HG02973 (cell line): ENCODE data around the gene E2F1.

Experiments
- ATAC-seq: cut with Tn5 transposase; IDR thresholded peaks from one replicate; pipeline ENCODE4 v1.9.1; 2021; ENCODE audit warnings: moderate library complexity; ENCODE audit not compliant: unreplicated experiment

E2F1 gene

DNA sequence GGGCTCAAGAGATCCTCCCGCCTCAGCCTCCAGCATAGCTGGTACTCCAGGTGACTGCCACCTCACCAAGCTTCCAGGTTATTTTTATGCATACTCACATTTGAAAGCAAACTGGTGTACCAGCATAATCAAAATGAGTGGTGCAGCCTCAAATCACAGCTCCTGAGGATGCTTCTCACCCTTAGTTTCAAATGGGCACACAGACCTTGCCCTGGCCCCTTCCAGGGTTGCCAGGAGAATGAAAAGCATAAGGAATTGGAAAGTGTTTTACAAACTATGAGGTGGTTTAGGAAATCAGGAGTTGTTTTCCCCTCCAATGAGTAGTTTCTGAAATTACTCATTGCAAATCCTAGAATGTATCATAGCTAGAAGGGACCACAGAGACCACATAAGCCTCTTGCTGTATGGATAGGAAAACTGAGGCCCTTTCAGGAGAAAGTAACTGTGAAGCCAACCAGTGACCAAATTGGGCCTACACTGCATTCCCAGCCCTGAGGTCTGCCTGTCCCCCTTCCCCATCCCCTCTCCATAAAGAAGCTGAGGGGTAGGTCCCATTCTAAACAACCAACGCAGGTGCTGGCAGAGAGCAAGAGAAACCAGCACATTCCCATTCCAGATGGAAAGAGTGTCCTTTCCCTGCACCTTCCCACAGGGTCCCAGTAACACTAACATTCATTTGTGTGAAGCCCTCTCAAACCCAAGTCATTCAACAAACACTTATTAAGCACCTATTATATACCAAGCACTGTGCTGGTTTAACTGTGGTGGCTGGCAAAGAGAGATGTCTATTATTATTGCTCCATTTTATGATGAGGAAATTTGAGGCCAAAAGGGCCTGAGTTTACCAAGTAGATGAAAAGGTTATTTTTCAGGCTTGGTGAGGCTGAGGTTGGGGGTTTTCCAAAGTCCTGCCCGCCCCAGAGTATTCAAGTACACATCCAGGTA lies 2.1 kb upstream of the E2F1 start:
- no peak for ATAC-seq

DNA sequence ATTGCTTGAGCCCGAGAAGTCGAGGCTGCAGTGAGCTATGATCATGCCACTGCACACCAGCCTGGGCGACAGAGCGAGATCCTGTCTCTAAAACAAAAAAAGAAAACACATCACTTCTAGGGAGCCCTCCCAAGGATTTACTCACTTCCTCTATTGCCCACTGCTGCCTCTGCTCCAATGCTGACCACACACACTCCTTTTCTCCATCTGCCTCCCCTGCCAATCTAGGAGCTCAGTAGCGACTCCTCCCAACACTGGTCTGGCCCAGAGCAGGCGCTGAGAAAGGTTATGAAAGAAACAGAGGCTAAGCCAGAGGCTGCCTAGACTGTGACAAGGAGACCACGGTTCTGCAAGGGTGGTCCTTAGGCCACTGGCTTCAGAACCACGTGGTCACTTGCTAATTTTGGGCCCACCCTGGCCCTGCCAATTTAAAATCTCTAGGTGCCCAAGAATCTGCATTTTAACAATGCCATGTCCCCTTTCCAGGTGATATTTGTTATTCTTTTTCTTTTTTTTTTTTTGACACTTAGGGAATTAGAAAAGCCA lies 1.3 kb upstream of the E2F1 start:
- no peak for ATAC-seq

DNA sequence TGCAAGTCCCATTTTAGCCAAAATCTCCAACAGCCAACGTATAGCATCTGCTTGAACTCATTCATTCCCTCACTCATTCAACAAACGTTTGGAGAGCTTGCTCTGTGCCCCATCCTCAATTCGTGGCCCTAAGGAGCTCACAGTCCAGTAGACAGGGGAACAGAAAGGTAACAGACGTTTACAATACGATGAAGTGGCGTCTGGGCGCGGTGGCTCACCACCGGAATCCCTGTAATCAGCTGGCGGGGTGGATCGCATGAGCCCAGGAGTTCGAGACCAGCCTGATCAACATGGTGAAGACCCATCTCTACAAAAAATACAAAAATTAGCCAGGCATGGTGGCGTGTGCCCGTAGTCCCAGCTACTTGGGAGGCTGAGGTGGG lies 790 bp upstream of the E2F1 start:
- ATAC-seq: no peak

DNA sequence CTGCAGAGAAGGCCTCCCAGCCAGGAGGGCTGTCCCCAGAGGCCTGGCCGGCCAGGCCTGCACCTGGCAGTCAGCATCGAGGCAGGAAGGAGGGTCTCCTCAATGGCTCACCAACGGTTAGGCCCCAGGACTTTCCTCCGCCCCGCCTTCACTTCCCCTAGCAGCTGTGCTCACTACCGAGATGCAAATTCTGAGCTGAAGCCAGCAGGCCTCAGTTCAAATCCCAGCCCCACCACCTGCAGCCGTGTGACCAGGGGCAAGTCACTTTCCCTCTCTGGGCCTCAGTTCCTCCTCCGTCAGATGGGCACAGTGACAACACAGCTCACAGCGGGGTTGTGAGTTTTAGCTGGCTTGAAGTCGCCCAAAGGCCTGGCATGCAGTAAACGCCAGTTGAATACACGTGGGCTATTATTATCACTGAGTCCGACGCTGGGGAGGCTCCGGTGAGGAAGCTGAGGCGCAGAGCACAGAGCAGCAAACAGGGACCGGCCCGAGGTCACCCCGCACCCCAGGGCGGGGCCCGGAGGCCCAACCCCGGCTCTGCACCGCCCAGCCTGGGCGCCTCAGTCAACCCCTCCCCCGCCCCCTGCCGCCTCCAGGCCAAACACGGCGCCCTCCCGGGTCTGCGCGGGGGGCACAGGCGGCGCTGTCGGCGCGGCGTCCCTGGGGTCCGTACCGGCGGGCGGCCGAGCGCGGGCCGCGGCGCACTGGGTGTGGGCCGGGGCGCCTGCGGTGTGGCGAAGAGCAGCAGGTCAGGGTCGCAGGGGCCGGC lies 671 bp downstream of the E2F1 start:
- peak; percentile 35 for ATAC-seq

DNA sequence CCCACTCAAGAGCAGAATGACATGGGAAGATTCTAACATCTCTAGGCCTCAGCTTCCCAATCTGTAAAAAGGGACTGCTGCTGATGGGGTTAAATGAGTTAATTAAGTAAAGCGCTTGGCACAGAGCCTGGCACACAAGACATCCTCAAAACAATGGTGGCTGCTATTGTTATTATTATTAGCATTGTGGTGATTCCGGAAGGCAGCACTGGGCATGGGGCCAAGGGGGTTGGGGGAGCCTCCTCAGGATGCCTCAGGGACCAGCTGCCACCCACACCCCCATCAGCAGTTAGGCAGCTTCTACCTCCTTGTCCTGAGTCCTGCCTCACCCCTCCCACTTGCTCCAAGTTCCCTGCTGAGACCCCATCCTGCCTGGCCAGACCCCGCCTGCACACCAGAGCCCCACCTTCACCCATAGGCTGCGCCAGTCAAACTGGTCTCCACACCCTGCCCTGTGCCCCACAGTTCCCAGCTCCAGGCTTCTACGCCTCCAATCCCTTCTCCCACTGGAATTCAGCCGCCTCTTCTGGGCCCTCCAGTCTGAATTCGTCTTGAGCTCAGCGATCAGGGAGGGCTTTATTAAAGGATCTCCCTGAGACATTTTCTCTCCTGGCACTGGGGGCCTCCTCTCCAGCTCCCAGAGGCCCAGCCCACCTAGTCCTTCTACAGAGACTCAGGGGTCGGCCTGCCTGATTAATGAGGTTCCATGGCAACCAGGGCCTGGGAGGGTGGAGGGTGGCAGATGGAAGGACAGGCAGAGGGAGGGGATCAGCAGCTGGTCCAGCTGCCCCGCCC lies 1.5 kb downstream of the E2F1 start:
- ATAC-seq: no peak

- no peak for ATAC-seq
Observed at GRCh38 chr20:33681728-33682353, 4.3 kb downstream of the E2F1 start.

GRCh38 chr20:33681288-33681687 lies 4.9 kb downstream of the E2F1 start:
- no peak for ATAC-seq

GRCh38 chr20:33680686-33681085 lies 5.5 kb downstream of the E2F1 start:
- ATAC-seq: no peak

- ATAC-seq: no peak
Observed at GRCh38 chr20:33679758-33680485, 6.3 kb downstream of the E2F1 start.

GRCh38 chr20:33677991-33678702 lies 8.0 kb downstream of the E2F1 start:
- no peak for ATAC-seq

- no peak for ATAC-seq
Observed at GRCh38 chr20:33676652-33677645, 9.2 kb downstream of the E2F1 start.

DNA sequence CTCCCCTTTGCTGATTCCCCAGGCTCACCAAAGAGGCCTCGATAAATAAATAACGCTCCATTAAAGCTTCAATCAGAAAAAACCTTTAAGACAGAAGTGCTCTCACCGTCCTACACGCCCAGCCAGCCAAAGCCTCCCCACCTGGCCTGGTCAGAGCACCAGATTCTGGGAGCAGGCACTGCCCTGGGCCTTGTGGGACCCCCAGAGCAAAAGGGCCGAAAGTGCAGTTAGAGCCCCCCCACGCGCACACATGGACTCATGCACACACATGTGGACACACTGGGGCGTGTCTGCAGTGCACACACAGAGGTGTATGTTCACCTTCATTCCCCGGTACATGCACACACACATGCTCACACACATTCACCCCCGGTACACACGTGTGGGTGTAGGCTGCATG lies 10.1 kb downstream of the E2F1 start:
- no peak for ATAC-seq

GRCh38 chr20:33675136-33675959 lies 10.8 kb downstream of the E2F1 start:
- no peak for ATAC-seq

- ATAC-seq: no peak
Observed at GRCh38 chr20:33674294-33675135, 11.7 kb downstream of the E2F1 start, which contains the start of gene NECAB3. Gene NECAB3 (minus strand): TSS chr20:33674428. CDS start chr20:33674352, 76 bp downstream.

DNA sequence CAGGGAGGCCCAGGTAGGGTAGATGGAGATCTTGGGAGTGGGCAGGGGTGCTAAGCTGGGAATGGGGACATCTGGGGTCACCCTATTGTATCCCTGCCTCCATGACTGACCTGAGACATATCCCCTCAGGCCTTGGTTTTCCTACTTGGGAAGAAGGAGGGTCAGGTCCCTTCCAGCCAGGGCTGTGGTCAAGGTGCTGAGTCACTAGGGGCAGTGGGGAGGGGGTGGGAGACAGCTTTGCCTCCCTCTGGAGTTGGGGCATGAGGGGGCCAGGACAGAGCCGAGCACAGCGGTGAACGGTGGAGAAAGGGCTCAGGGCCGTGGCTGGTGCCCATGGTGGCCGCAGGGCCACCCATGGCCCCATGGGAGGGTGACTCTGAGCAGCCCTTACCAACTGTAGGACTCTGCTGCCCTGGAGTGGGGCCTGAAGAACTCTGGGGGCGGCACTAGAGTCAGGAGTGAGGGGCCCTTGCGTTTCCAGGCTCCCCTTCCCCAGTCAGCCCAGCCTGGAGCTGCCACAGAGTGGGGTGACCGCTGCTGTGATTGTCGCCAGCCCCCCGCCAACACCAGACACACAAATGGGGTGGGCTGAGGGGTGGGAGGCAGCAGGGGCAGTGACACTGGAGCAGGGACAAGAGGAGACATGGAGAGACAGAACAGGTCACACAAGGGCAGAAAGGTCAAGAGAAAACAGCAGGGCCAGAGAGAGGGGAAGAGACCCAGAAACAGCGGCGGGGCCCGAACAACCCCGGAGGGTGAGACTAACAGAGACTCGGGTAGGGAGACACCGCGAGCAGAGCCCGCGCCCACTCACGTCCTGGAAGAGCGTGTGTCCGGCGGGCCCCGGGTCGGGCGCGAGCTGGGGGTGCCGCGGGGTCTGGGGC lies 12.5 kb downstream of the E2F1 start:
- no peak for ATAC-seq
